Loucy (cell line): ENCODE data around the gene THY1.

Source experiments
- H2AFZ ChIP-seq: fragments of 200-600 bp; sonication (generic); 2 replicates; pipeline ENCODE4 v1.6.0; 2016; ENCODE audit warnings: antibody characterized with exemption, mild to moderate bottlenecking, low read length, moderate library complexity
- H3F3A ChIP-seq: fragments of 200-600 bp; 2 replicates; pipeline ENCODE4 v1.6.0; 2016; ENCODE audit warnings: antibody characterized with exemption, low read depth, mild to moderate bottlenecking
- H3K27me3 ChIP-seq: fragments of 200-600 bp; sonication (generic); 2 replicates; pipeline ENCODE4 v1.6.1; 2014; ENCODE audit warnings: low read length, mild to moderate bottlenecking; ENCODE audit not compliant: insufficient read depth, poor library complexity, severe bottlenecking
- H3K36me3 ChIP-seq: fragments of 200-600 bp; sonication (generic); 2 replicates; pipeline ENCODE4 v1.6.1; 2016; ENCODE audit warnings: low read length; ENCODE audit not compliant: insufficient read depth
- H3K4me1 ChIP-seq: fragments of 200-600 bp; sonication (generic); 2 replicates; pipeline ENCODE4 v1.5.1; 2014; ENCODE audit warnings: low read length, mild to moderate bottlenecking; ENCODE audit not compliant: insufficient read depth, poor library complexity, severe bottlenecking
- H3K4me2 ChIP-seq: fragments of 200-600 bp; sonication (generic); 2 replicates; pipeline ENCODE4 v1.6.0; 2014; ENCODE audit warnings: antibody characterized with exemption, low read length, low read depth, mild to moderate bottlenecking; ENCODE audit not compliant: poor library complexity, severe bottlenecking
- H3K4me3 ChIP-seq: fragments of 200-600 bp; sonication (generic); 2 replicates; pipeline ENCODE4 v1.5.1; 2014; ENCODE audit warnings: low read length, mild to moderate bottlenecking, mixed read lengths; ENCODE audit not compliant: poor library complexity, severe bottlenecking
- H3K79me2 ChIP-seq: fragments of 200-600 bp; sonication (generic); 2 replicates; pipeline ENCODE4 v1.6.1; 2014; ENCODE audit warnings: low read length; ENCODE audit not compliant: insufficient read depth
- H3K9ac ChIP-seq: fragments of 200-600 bp; sonication (generic); 2 replicates; pipeline ENCODE4 v1.6.0; 2014; ENCODE audit warnings: mild to moderate bottlenecking, low read depth, low read length, moderate library complexity; ENCODE audit not compliant: poor library complexity, severe bottlenecking
- H3K9me2 ChIP-seq: fragments of 200-600 bp; sonication (generic); replicated peaks from 2 replicates; pipeline ENCODE4 v1.6.1; 2016; ENCODE audit warnings: low read depth, low read length, mixed read lengths
- H3K9me3 ChIP-seq: fragments of 200-600 bp; sonication (generic); 2 replicates; pipeline ENCODE4 v1.6.1; 2014; ENCODE audit warnings: mild to moderate bottlenecking, antibody characterized with exemption, low read length, low read depth; ENCODE audit not compliant: insufficient read depth
- H4K20me1 ChIP-seq: fragments of 200-600 bp; sonication (generic); 2 replicates; pipeline ENCODE4 v1.6.0; 2014; ENCODE audit warnings: antibody characterized with exemption, low read length, mild to moderate bottlenecking; ENCODE audit not compliant: insufficient read depth, poor library complexity, severe bottlenecking
- EZH2phosphoT487 ChIP-seq: fragments of 200-600 bp; IDR thresholded peaks from 2 replicates; pipeline ENCODE4 v1.6.1; 2018; ENCODE audit warnings: antibody characterized with exemption, mild to moderate bottlenecking, moderate library complexity, borderline replicate concordance
- TF ChIP-seq, protein P1 (sequence below): fragments of 200-600 bp; sonication (generic); conservative IDR thresholded peaks from 2 replicates; pipeline ENCODE4 v1.5.1; 2014; ENCODE audit warnings: mild to moderate bottlenecking, antibody characterized with exemption, low read length

The THY1 gene

DNA sequence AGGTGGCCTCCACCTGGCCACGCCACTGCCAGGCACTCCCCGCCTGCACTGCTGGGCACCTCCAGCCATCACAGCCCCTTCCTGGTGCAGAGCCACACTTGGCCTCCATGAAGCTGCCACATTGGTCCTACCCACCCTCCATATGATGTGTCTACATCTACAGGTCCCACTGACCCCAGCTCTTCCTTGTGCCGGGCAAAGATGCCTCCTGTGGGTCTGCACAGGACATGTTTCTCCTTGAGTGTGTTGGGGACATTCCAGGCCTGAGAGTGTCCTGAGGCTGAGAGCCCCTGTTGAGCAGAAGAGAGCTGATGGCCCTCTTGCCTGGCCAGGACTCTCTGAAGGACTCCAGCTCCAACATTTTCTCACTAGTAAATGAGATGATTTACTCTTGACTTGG lies 7.5 kb downstream of the THY1 start:
- no peaks in the 10 kb centered on the region for H3K9me3 ChIP-seq
- H3K27me3 ChIP-seq: no peaks in the 10 kb centered on the region
- no peak overlapping the region for H3K9ac ChIP-seq
- no peaks in the 10 kb centered on the region for H3K4me1 ChIP-seq
- TF ChIP-seq, protein P1, sequence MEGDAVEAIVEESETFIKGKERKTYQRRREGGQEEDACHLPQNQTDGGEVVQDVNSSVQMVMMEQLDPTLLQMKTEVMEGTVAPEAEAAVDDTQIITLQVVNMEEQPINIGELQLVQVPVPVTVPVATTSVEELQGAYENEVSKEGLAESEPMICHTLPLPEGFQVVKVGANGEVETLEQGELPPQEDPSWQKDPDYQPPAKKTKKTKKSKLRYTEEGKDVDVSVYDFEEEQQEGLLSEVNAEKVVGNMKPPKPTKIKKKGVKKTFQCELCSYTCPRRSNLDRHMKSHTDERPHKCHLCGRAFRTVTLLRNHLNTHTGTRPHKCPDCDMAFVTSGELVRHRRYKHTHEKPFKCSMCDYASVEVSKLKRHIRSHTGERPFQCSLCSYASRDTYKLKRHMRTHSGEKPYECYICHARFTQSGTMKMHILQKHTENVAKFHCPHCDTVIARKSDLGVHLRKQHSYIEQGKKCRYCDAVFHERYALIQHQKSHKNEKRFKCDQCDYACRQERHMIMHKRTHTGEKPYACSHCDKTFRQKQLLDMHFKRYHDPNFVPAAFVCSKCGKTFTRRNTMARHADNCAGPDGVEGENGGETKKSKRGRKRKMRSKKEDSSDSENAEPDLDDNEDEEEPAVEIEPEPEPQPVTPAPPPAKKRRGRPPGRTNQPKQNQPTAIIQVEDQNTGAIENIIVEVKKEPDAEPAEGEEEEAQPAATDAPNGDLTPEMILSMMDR: no peak
- TF ChIP-seq EZH2phosphoT487: no peak
- no peak overlapping the region for H3K4me2 ChIP-seq
- H3K9me2 ChIP-seq: no peaks in the 10 kb centered on the region
- no peak overlapping the region for H2AFZ ChIP-seq
- H3K36me3 ChIP-seq: no peaks in the 10 kb centered on the region
- H3F3A ChIP-seq: no peaks in the 10 kb centered on the region
- no peaks in the 10 kb centered on the region for H3K79me2 ChIP-seq
- H4K20me1 ChIP-seq: no peaks in the 10 kb centered on the region
- no peak overlapping the region for H3K4me3 ChIP-seq

- Histone ChIP-seq H3K79me2 (no peaks in the 10 kb centered on the region), H3F3A (no peaks in the 10 kb centered on the region), H3K27me3 (no peaks in the 10 kb centered on the region), H3K9me2 (no peaks in the 10 kb centered on the region), H3K9me3 (no peaks in the 10 kb centered on the region), H3K9ac (no peak overlapping the region), H3K4me1 (no peaks in the 10 kb centered on the region), H3K4me3 (no peak overlapping the region), H4K20me1 (no peaks in the 10 kb centered on the region), H2AFZ (no peak overlapping the region), H3K4me2 (no peak overlapping the region), H3K36me3 (no peaks in the 10 kb centered on the region)
- TF ChIP-seq, protein P1: no peak
- TF ChIP-seq EZH2phosphoT487: no peak
Measured at GRCh38 chr11:119414734-119415133, 8.2 kb downstream of the THY1 start.

- Histone ChIP-seq H3K4me1 (no peaks in the 10 kb centered on the region), H3K9me3 (no peaks in the 10 kb centered on the region), H4K20me1 (no peaks in the 10 kb centered on the region), H3K9me2 (no peaks in the 10 kb centered on the region), H3K79me2 (no peaks in the 10 kb centered on the region), H2AFZ (no peak overlapping the region), H3F3A (no peaks in the 10 kb centered on the region), H3K4me3 (no peak overlapping the region), H3K27me3 (no peaks in the 10 kb centered on the region), H3K9ac (no peak overlapping the region), H3K4me2 (no peak overlapping the region), H3K36me3 (no peaks in the 10 kb centered on the region)
- no peak for TF ChIP-seq EZH2phosphoT487
- TF ChIP-seq, protein P1: no peak
Measured at GRCh38 chr11:119414321-119414720, 8.7 kb downstream of the THY1 start.
